Osteoblast (primary cell): Measurements from ENCODE around the gene IRF7. TPM values are rescaled to one million over a fixed set of nuclear protein-coding genes. Genes with fewer than 3 reads are reported as not detected.

Experiments used
- DNase-seq: peaks from one replicate; pipeline ENCODE4 v3.0.0; 2011; ENCODE audit warnings: low spot score, mixed read lengths; ENCODE audit not compliant: insufficient read length; ENCODE audit errors: missing footprints
- H2AFZ ChIP-seq: 2 replicates; pipeline ENCODE4 v1.6.0; 2011; ENCODE audit warnings: mild to moderate bottlenecking, low read length
- H3K27ac ChIP-seq: 2 replicates; pipeline ENCODE4 v1.5.1; 2011; ENCODE audit warnings: mild to moderate bottlenecking, low read depth, low read length, moderate library complexity
- H3K27me3 ChIP-seq: 2 replicates; pipeline ENCODE4 v1.6.0; 2012; ENCODE audit warnings: mild to moderate bottlenecking, control low read depth, inconsistent platforms, low read length, moderate library complexity; ENCODE audit not compliant: insufficient read depth
- H3K36me3 ChIP-seq: 2 replicates; pipeline ENCODE4 v1.5.1; 2011; ENCODE audit warnings: mild to moderate bottlenecking, low read length, control low read depth, moderate library complexity; ENCODE audit not compliant: insufficient read depth
- H3K4me1 ChIP-seq: 2 replicates; pipeline ENCODE4 v1.5.1; 2011; ENCODE audit warnings: mild to moderate bottlenecking, low read length, control low read depth, moderate library complexity; ENCODE audit not compliant: insufficient read depth
- H3K4me2 ChIP-seq: 2 replicates; pipeline ENCODE4 v1.6.0; 2011; ENCODE audit warnings: mild to moderate bottlenecking, low read length; ENCODE audit not compliant: insufficient read depth
- H3K4me3 ChIP-seq: fragments of 200-600 bp; sonication (generic); 3 replicates; pipeline ENCODE4 v1.5.1; 2012; ENCODE audit warnings: mild to moderate bottlenecking, low read length, inconsistent platforms; ENCODE audit not compliant: insufficient read depth
- H3K79me2 ChIP-seq: 2 replicates; pipeline ENCODE4 v1.6.0; 2012; ENCODE audit warnings: mild to moderate bottlenecking, low read length, control low read depth, inconsistent platforms; ENCODE audit not compliant: insufficient read depth
- H3K9me3 ChIP-seq: 2 replicates; pipeline ENCODE4 v1.5.1; 2011; ENCODE audit warnings: low read depth, low read length, control low read depth
- H4K20me1 ChIP-seq: 2 replicates; pipeline ENCODE4 v1.6.0; 2012; ENCODE audit warnings: mild to moderate bottlenecking, low read length, control low read depth; ENCODE audit not compliant: insufficient read depth
- total RNA-seq: library from RNA; depleted of rRNA; stranded (reverse); fragments of >200 nt; gene quantifications from 2 replicates; pipeline ENCODE4 v1.2.3, GENCODE V29; 2012
- TF ChIP-seq, protein P1 (sequence below): IDR thresholded peaks from 2 replicates; pipeline ENCODE4 v1.5.1; 2011; ENCODE audit warnings: mild to moderate bottlenecking, low read depth, low read length, moderate library complexity; ENCODE audit errors: extremely low read depth

IRF7 gene
- 11.5 and 21.4 TPM in 2 replicates for total RNA-seq

DNA sequence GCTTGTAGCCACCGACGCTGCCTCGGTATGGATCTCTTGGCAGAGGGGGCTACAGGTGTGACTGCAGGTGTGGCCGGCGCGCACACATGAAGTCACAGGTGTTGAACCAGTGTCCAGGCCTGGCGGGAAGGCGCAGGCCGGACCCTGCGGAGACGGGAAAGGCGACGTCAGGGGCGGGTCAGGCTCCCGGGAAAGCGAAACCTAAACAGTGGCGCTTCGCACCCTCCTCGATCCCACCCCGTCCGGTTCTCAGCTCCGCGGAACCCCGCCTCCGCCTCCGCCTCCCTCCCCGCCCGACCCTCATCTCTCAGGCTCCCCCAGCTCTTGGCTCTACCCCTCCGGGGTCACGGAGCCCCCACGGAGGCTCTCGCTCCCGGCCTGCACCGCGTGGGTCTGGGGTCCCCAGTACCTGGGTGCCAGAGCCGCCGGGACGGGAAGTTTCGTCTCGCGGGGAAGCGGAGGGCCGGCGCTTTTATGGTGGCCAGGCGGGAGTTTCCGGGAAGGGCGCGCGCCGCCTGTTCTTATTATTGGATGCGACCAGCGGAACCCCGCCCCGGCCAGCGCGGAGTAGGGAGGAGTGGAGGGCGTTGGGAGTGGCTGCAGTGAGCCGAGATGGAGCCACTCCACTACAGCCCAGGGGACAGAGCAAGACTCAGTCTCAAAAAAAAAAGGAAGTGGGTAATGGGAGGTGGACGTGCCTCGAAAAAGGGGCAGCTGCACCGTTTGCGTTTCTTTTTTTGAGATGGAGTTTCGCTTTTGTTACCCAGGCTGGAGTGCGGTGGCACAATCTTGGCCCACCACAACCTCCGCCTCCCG is at the start of gene IRF7:
IRF7 (minus strand) TSS at position 447 of the 816 bp plus-strand sequence. CDS start 586 bp downstream, outside the sequence.
- H4K20me1 ChIP-seq: peaks cover 29% of the 10 kb centered on the region
- H3K27ac ChIP-seq: peak within 1 kb of the TSS; percentile 83
- peak within 1 kb of the TSS; percentile 90 for H3K4me3 ChIP-seq
- peaks cover 10% of the 10 kb centered on the region for H3K4me1 ChIP-seq
- H3K27me3 ChIP-seq: no peaks in the 10 kb centered on the region
- no peak within 1 kb of the TSS for H2AFZ ChIP-seq
- H3K36me3 ChIP-seq: peaks cover 24% of the 10 kb centered on the region
- no peaks in the 10 kb centered on the region for H3K79me2 ChIP-seq
- TF ChIP-seq, protein P1, sequence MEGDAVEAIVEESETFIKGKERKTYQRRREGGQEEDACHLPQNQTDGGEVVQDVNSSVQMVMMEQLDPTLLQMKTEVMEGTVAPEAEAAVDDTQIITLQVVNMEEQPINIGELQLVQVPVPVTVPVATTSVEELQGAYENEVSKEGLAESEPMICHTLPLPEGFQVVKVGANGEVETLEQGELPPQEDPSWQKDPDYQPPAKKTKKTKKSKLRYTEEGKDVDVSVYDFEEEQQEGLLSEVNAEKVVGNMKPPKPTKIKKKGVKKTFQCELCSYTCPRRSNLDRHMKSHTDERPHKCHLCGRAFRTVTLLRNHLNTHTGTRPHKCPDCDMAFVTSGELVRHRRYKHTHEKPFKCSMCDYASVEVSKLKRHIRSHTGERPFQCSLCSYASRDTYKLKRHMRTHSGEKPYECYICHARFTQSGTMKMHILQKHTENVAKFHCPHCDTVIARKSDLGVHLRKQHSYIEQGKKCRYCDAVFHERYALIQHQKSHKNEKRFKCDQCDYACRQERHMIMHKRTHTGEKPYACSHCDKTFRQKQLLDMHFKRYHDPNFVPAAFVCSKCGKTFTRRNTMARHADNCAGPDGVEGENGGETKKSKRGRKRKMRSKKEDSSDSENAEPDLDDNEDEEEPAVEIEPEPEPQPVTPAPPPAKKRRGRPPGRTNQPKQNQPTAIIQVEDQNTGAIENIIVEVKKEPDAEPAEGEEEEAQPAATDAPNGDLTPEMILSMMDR: no peak
- H3K9me3 ChIP-seq: no peaks in the 10 kb centered on the region
- DNase-seq: peak; percentile 100
- peak within 1 kb of the TSS; percentile 97 for H3K4me2 ChIP-seq

DNA sequence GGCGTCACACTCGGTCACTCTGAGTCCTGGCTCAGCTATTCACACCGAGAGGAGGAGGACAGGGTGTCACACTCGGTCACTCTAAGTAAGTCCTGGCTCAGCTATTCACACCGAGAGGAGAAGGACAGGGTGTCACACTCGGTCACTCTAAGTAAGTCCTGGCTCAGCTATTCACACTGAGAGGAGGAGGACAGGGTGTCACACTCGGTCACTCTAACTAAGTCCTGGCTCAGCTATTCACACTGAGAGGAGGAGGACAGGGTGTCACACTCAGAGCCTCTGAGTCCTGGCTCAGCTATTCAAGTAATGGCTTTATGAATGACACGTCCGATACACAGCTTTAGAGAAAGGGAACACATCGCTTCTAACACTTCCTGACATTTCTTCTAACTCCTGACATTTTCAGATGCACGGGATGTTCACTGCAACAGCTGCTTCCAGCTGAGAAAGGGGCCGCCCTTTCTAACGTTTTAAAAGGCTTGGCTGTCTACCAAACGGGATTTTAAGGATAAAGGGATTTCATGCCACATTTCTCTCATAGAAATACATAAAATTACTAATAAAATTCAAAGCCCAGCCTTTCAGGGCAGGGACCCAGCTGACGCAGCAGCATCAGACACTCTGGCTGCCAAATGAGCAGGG is 49.4 kb upstream of the IRF7 start:
- no peak overlapping the region for H3K4me3 ChIP-seq
- H4K20me1 ChIP-seq: peaks cover 8% of the 10 kb centered on the region
- TF ChIP-seq, protein P1: no peak
- H3K4me1 ChIP-seq: no peaks in the 10 kb centered on the region
- H3K9me3 ChIP-seq: no peaks in the 10 kb centered on the region
- no peaks in the 10 kb centered on the region for H3K27me3 ChIP-seq
- no peak overlapping the region for H3K27ac ChIP-seq
- no peak for DNase-seq
- H3K4me2 ChIP-seq: no peak overlapping the region
- H3K79me2 ChIP-seq: peaks cover 4% of the 10 kb centered on the region
- no peak overlapping the region for H2AFZ ChIP-seq
- H3K36me3 ChIP-seq: peaks cover 17% of the 10 kb centered on the region

DNA sequence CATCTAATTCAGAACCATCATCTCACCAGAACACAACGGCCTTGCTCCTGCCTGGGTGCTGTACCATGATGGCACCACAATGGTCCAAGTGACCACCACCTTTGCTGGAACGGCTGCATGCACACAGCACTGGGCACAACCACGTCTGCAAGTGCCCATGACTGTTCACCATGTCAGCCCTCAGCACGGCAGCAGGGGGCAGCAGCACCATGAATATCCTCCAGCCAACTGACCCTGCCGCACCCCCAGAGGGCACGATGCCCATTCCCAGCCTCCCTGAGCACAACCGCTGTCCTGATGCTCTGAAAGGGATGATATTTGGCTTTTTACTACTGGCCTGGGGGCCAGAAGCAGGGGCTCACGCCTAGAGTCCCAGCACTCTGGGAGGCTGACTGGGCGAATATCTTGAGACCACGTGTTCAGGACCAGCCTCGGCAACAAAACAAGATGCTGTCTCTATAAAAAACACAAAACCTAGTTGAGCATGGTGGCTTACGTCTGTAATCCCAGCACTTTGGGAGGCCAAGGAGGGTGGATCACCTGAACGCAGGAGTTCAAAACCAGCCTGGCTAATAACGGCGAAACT is 47.0 kb upstream of the IRF7 start:
- TF ChIP-seq, protein P1: peak; percentile 74
- no peaks in the 10 kb centered on the region for H3K4me1 ChIP-seq
- no peaks in the 10 kb centered on the region for H3K9me3 ChIP-seq
- no peak overlapping the region for H3K4me2 ChIP-seq
- DNase-seq: peak; percentile 99
- no peak overlapping the region for H2AFZ ChIP-seq
- no peaks in the 10 kb centered on the region for H3K27me3 ChIP-seq
- peaks cover 26% of the 10 kb centered on the region for H3K36me3 ChIP-seq
- no peak overlapping the region for H3K27ac ChIP-seq
- H4K20me1 ChIP-seq: peaks cover 14% of the 10 kb centered on the region
- no peak overlapping the region for H3K4me3 ChIP-seq
- peaks cover 4% of the 10 kb centered on the region for H3K79me2 ChIP-seq
